B cell (primary cell): ENCODE measurements around the gene KIF15. TPM values are rescaled to one million over a fixed set of nuclear protein-coding genes. Genes with fewer than 3 reads are reported as not detected.

ENCODE experiments used
- ATAC-seq: fragments of 200-7000 bp; cut with Tn5 transposase; one replicate; pipeline ENCODE4 v1.10.0; 2021; ENCODE audit warnings: low read depth, mild to moderate bottlenecking, moderate number of reproducible peaks, moderate library complexity
- CTCF ChIA-PET: fragments of 350-600 bp; sonication (Branson Sonifier 250); formaldehyde crosslinking; loops from one replicate; lab custom pipeline; 2021; ENCODE audit warnings: antibody characterized with exemption, inconsistent platforms; lab: Charles Lee
- POLR2A ChIA-PET: fragments of 350-600 bp; sonication (Branson Sonifier 250); formaldehyde crosslinking; loops from one replicate; lab custom pipeline; 2021; ENCODE audit warnings: antibody characterized with exemption; lab: Charles Lee
- DNase-seq: peaks from one replicate; pipeline ENCODE4 v3.0.0; 2013
- H2AFZ ChIP-seq: 2 replicates; pipeline ENCODE4 v1.6.1; 2012; ENCODE audit warnings: mild to moderate bottlenecking, low read depth, low read length; ENCODE audit not compliant: insufficient read depth, poor library complexity, severe bottlenecking
- H3K27ac ChIP-seq, 2 donors: 1 replicate in 1 of 2; 2 replicates in 1 of 2; pipeline ENCODE4 v1.5.1; 2012 to 2013; ENCODE audit warnings: low read length in 2 of 2, mild to moderate bottlenecking in 2 of 2, moderate library complexity in 1 of 2
- H3K27me3 ChIP-seq, 4 experiments: fragments of 200-600 bp in 1 of 4; sonication (generic) in 1 of 4; replicated peaks in 1 of 4; 1 replicate in 2 of 4; 2 replicates in 2 of 4; pipeline versions ENCODE4 v1.6.1 to v1.7.0; 2013 to 2016; ENCODE audit warnings: low read length in 3 of 4, mild to moderate bottlenecking in 2 of 4, mixed read lengths in 1 of 4, moderate library complexity in 1 of 4; ENCODE audit not compliant: insufficient read depth in 4 of 4, control insufficient read depth in 3 of 4; ENCODE audit errors: control extremely low read depth in 1 of 4
- H3K36me3 ChIP-seq, 2 experiments: replicated peaks in 1 of 2; 1 replicate in 1 of 2; 2 replicates in 1 of 2; pipeline versions ENCODE4 v1.6.1 to v1.7.1; 2013; ENCODE audit warnings: low read length in 1 of 2; ENCODE audit not compliant: insufficient read depth in 2 of 2, control insufficient read depth in 1 of 2; ENCODE audit errors: control extremely low read depth in 1 of 2, extremely low read depth in 1 of 2
- H3K4me1 ChIP-seq, 2 donors: fragments of 200-600 bp in 1 of 2; sonication (generic) in 1 of 2; 1 replicate in 1 of 2; 2 replicates in 1 of 2; pipeline versions ENCODE4 v1.5.1 to v1.6.1; 2013 to 2017; ENCODE audit warnings: low read length in 2 of 2; ENCODE audit not compliant: control insufficient read depth in 2 of 2, insufficient read depth in 2 of 2
- H3K4me2 ChIP-seq: replicated peaks from 2 replicates; pipeline ENCODE3; 2012; ENCODE audit warnings: mild to moderate bottlenecking, low read depth, low read length; ENCODE audit not compliant: poor library complexity, severe bottlenecking
- H3K4me3 ChIP-seq, 5 experiments: fragments of 200-600 bp in 1 of 5; sonication (generic) in 1 of 5; 1 replicate in 3 of 5; 2 replicates in 2 of 5; pipeline versions ENCODE4 v1.5.1 to v1.7.0; 2011 to 2016; ENCODE audit warnings: low read length in 4 of 5, mild to moderate bottlenecking in 4 of 5, low read depth in 2 of 5, control low read depth in 1 of 5, moderate library complexity in 1 of 5; ENCODE audit not compliant: insufficient read depth in 1 of 5; ENCODE audit errors: control extremely low read depth in 1 of 5, extremely low read depth in 1 of 5
- H3K79me2 ChIP-seq: fragments of 200-600 bp; sonication (generic); one replicate; pipeline ENCODE4 v1.6.0; 2016; ENCODE audit warnings: low read length; ENCODE audit not compliant: control insufficient read depth, insufficient read depth
- H3K9ac ChIP-seq: fragments of 200-600 bp; sonication (generic); 2 replicates; pipeline ENCODE4 v1.6.1; 2017; ENCODE audit warnings: mild to moderate bottlenecking, low read length, moderate library complexity
- H3K9me3 ChIP-seq, 3 donors: one replicate each; pipeline versions ENCODE4 v1.6.1 to v1.7.1; 2013; ENCODE audit warnings: low read length in 2 of 3; ENCODE audit not compliant: control insufficient read depth in 2 of 3, insufficient read depth in 1 of 3; ENCODE audit errors: control extremely low read depth in 1 of 3
- H4K20me1 ChIP-seq: 2 replicates; pipeline ENCODE4 v1.6.0; 2012; ENCODE audit warnings: mild to moderate bottlenecking, low read length; ENCODE audit not compliant: insufficient read depth, control insufficient read depth, poor library complexity, severe bottlenecking
- H3K27ac Mint-ChIP-seq: one replicate; pipeline ENCODE4 v1.8.0; 2021; ENCODE audit warnings: mixed read lengths
- H3K27me3 Mint-ChIP-seq: one replicate; pipeline ENCODE4 v1.8.0; 2021; ENCODE audit warnings: mixed read lengths
- H3K4me1 Mint-ChIP-seq: one replicate; pipeline ENCODE4 v1.8.0; 2021; ENCODE audit warnings: mixed read lengths
- H3K4me3 Mint-ChIP-seq: one replicate; pipeline ENCODE4 v1.8.0; 2021; ENCODE audit warnings: mixed read lengths
- H3K9me3 Mint-ChIP-seq: one replicate; pipeline ENCODE4 v1.8.0; 2022; ENCODE audit warnings: mixed read lengths; ENCODE audit not compliant: insufficient read depth
- EZH2 ChIP-seq: IDR thresholded peaks from 2 replicates; pipeline ENCODE4 v1.6.1; 2012; ENCODE audit warnings: borderline replicate concordance, low read depth, mild to moderate bottlenecking, moderate library complexity, low read length; ENCODE audit not compliant: insufficient read depth, poor library complexity, severe bottlenecking
- WGBS: methylation state at CpG from one replicate; pipeline ENCODE4 v1.1.5; 2013; ENCODE audit warnings: missing lambda C conversion rate; ENCODE audit not compliant: insufficient coverage; 5-methylcytosine and 5-hydroxymethylcytosine counted together
- intact Hi-C: fragments of 100-400 bp; cut with micrococcal nuclease; formaldehyde crosslinking; loops from one replicate; pipeline ENCODE4 v1.10.0; 2022
- polyA plus RNA-seq: library from polyadenylated mRNA; depleted of rRNA; stranded (reverse); fragments of >200 nt; gene quantifications from 2 replicates; pipeline ENCODE4 v1.2.3, GENCODE V29; 2012
- total RNA-seq, 2 donors: library from RNA; stranded (reverse); fragments of 120-200 nt in 1 of 2; gene quantifications; 1 replicate in 1 of 2; 2 replicates in 1 of 2; pipeline versions ENCODE4 v1.2.3 to v1.2.4, GENCODE V29; 2013 to 2022
- TF ChIP-seq, protein P1 (sequence below): fragments of 200-600 bp; IDR thresholded peaks from one replicate; pipeline ENCODE4 v1.8.0; 2022; ENCODE audit warnings: antibody characterized with exemption, mild to moderate bottlenecking

KIF15 gene
- total and polyA plus RNA-seq, 2 donors (not counting 1 experiment from before 2014, with no cell fraction given), result 0.28 to 1.4 TPM

DNA sequence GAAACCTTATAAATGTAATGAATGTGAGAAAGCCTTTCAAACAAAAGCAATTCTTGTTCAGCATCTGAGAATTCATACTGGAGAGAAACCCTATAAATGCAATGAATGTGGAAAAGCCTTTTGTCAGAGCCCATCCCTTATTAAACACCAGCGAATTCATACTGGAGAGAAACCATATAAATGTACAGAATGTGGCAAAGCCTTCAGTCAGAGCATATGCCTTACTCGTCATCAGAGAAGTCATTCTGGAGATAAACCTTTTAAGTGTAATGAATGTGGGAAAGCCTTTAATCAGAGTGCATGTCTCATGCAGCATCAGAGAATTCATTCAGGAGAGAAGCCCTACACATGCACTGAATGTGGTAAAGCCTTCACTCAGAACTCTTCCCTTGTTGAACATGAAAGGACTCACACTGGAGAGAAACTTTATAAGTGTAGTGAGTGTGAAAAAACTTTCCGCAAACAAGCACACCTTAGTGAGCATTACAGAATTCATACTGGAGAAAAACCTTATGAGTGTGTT is 26.9 kb upstream of the KIF15 start:
- DNase-seq (no peak), ATAC-seq (no peak)
- no peak overlapping the region for H3K4me3 Mint-ChIP-seq
- H3K27ac Mint-ChIP-seq, result no peak overlapping the region
- Histone ChIP-seq H3K9ac (no peak overlapping the region), H3K27me3 (no peaks in the 10 kb centered on the region), H3K27ac (no peak overlapping the region), H4K20me1 (no peaks in the 10 kb centered on the region), H3K4me3 (no peak overlapping the region), H3K36me3 (peaks cover 8 to 32% of the 10 kb centered on the region in 2 experiments), H3K9me3 (peaks cover 15 to 57% (median 31%) of the 10 kb centered on the region in 3 donors), H3K79me2 (no peaks in the 10 kb centered on the region), H2AFZ (no peak overlapping the region), H3K4me2 (no peak overlapping the region), H3K4me1 (peaks cover 6% of the 10 kb centered on the region in 2 donors)
- CTCF ChIA-PET, result no interaction called here
- no peaks in the 10 kb centered on the region for H3K27me3 Mint-ChIP-seq
- POLR2A ChIA-PET, result no interaction called here
- TF ChIP-seq, protein P1, sequence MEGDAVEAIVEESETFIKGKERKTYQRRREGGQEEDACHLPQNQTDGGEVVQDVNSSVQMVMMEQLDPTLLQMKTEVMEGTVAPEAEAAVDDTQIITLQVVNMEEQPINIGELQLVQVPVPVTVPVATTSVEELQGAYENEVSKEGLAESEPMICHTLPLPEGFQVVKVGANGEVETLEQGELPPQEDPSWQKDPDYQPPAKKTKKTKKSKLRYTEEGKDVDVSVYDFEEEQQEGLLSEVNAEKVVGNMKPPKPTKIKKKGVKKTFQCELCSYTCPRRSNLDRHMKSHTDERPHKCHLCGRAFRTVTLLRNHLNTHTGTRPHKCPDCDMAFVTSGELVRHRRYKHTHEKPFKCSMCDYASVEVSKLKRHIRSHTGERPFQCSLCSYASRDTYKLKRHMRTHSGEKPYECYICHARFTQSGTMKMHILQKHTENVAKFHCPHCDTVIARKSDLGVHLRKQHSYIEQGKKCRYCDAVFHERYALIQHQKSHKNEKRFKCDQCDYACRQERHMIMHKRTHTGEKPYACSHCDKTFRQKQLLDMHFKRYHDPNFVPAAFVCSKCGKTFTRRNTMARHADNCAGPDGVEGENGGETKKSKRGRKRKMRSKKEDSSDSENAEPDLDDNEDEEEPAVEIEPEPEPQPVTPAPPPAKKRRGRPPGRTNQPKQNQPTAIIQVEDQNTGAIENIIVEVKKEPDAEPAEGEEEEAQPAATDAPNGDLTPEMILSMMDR, result no peak
- TF ChIP-seq EZH2, result no peak
- intact Hi-C loops, result no loop called here
- peaks cover 33% of the 10 kb centered on the region for H3K9me3 Mint-ChIP-seq
- peaks cover 6% of the 10 kb centered on the region for H3K4me1 Mint-ChIP-seq
- no CpG with 5 or more reads among the region's 3 CpGs for WGBS

DNA sequence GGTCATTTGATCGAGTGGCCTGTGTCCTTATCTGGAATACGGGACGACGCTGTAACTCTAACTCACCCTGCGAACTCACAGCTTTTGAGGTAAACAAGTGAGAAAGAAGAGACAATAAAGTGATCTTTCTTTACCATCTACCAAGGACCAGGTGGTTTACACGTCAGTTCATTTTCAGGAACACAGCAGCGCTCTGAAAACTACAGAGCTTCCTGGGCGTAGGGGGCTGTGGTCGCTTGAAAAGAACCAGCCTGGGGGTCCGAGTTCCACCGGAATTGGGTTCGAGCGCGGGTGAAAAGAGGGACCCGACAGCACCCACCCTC is 532 bp upstream of the KIF15 start:
- ChIA-PET POLR2A (interaction anchor here (0.7 to 1.3 kb wide), 6 partner anchors 30 to 215 kb away, joined by 3 to 6 read pairs (median 4); partner anchors contain the start of genes EXOSC7, ZDHHC3, ZKSCAN7 and ZNF197), CTCF (interaction anchor here (0.9 to 1.3 kb wide), 3 partner anchors 32 to 215 kb away, joined by 3 to 4 read pairs (median 4); partner anchors contain the start of genes EXOSC7, ZDHHC3 and ZNF501)
- Histone ChIP-seq H4K20me1 (no peaks in the 10 kb centered on the region), H3K9me3 (peaks cover 0 to 15% (median 6%) of the 10 kb centered on the region in 3 donors), H3K4me3 (peak overlapping the region; percentile 70 to 90 (median 88)), H3K27me3 (no peaks in the 10 kb centered on the region), H3K9ac (peak overlapping the region; percentile 96), H3K4me1 (peaks cover 6 to 15% of the 10 kb centered on the region in 2 donors), H2AFZ (peak overlapping the region; percentile 95), H3K4me2 (peak overlapping the region; percentile 98), H3K27ac (peak overlapping the region; percentile 65 to 91), H3K36me3 (peaks cover 2 to 4% of the 10 kb centered on the region in 2 experiments), H3K79me2 (peaks cover 52% of the 10 kb centered on the region)
- WGBS, result 0% methylated on average over 10 of the region's 15 CpGs
- H3K4me3 Mint-ChIP-seq, result peak overlapping the region; percentile 93
- H3K9me3 Mint-ChIP-seq, result peaks cover 2% of the 10 kb centered on the region
- TF ChIP-seq, protein P1, result no peak
- no peak for TF ChIP-seq EZH2
- no peak for DNase-seq
- H3K27me3 Mint-ChIP-seq, result no peaks in the 10 kb centered on the region
- peak; percentile 3 for ATAC-seq
- intact Hi-C loops, result loop anchor here (1.0 to 5.0 kb wide), 9 partner anchors 32 to 1989 kb away; partner anchors contain the start of genes ANO10, CCDC13, EXOSC7 and TCAIM
- H3K27ac Mint-ChIP-seq, result peak overlapping the region; percentile 96
- H3K4me1 Mint-ChIP-seq, result peaks cover 24% of the 10 kb centered on the region
